ENCODE results near the gene ACACB.

DNA sequence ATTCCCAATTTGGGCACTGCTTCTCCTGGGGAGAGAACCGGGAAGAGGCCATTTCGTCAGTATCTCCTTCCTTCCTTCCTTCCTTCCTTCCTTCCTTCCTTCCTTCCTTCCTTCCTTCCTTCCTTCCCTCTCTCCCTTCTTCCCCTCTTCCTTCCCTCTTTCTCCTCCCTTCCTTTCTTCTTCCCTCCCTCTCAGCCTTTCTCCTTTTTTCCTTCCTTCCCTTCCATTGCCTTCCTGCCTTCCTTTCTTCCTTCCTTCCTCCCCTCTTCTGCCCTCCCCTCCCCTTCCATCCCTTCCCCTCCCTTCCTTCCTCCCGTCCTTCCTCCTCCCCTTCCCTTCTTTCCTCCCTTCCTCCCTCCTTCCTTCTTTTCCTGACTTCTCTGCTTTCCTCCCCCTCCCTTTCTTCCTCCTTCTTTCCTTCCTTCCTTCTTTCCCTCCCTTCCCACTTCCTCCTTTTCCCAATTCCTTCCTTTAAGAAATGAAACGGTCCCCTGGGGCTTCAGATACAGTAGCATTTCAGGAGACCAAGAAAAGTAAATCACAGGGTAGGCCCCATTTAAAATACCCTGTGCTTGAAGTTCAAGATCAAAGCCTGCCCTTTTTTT lies 71.8 kb downstream of the ACACB start:
- TF ChIP-seq, protein P1, sequence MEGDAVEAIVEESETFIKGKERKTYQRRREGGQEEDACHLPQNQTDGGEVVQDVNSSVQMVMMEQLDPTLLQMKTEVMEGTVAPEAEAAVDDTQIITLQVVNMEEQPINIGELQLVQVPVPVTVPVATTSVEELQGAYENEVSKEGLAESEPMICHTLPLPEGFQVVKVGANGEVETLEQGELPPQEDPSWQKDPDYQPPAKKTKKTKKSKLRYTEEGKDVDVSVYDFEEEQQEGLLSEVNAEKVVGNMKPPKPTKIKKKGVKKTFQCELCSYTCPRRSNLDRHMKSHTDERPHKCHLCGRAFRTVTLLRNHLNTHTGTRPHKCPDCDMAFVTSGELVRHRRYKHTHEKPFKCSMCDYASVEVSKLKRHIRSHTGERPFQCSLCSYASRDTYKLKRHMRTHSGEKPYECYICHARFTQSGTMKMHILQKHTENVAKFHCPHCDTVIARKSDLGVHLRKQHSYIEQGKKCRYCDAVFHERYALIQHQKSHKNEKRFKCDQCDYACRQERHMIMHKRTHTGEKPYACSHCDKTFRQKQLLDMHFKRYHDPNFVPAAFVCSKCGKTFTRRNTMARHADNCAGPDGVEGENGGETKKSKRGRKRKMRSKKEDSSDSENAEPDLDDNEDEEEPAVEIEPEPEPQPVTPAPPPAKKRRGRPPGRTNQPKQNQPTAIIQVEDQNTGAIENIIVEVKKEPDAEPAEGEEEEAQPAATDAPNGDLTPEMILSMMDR (IDR thresholded peaks at IDR 0.05; ENCODE audit: borderline replicate concordance, extremely low read depth, low read length, poor library complexity, severe bottlenecking) = no peak
- TF ChIP-seq EZH2 (IDR thresholded peaks at IDR 0.05; ENCODE audit: borderline replicate concordance, low read depth, low read length, severe bottlenecking) = no peak

Measured in DND-41 (cell line).